Measurements from ENCODE around the gene ONECUT1.

ONECUT1 gene

DNA sequence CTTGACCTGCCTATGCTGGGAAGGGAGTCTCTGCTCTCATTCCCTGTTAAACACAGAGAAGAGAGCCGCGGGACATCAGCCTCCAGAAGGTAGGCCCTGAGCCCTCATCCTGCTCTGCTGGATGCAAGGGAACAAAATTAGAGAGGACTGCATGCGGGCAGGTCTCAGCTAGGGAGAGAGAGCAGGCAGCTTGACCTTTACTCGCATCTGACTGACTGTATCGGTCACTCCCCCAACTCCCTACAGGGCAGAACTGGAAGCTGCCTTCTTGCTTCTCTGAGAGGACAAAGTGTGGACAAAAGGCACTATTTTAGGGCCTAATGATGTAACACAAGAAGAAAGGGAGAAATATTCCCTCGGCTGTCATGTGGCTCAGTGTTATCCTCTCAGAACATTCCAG is 72.2 kb downstream of the ONECUT1 start:
- TF ChIP-seq, protein P1, sequence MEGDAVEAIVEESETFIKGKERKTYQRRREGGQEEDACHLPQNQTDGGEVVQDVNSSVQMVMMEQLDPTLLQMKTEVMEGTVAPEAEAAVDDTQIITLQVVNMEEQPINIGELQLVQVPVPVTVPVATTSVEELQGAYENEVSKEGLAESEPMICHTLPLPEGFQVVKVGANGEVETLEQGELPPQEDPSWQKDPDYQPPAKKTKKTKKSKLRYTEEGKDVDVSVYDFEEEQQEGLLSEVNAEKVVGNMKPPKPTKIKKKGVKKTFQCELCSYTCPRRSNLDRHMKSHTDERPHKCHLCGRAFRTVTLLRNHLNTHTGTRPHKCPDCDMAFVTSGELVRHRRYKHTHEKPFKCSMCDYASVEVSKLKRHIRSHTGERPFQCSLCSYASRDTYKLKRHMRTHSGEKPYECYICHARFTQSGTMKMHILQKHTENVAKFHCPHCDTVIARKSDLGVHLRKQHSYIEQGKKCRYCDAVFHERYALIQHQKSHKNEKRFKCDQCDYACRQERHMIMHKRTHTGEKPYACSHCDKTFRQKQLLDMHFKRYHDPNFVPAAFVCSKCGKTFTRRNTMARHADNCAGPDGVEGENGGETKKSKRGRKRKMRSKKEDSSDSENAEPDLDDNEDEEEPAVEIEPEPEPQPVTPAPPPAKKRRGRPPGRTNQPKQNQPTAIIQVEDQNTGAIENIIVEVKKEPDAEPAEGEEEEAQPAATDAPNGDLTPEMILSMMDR (conservative IDR thresholded peaks at IDR 0.05; ENCODE audit: low read depth, low read length), result no peak
- no peak overlapping the region for H3K4me3 ChIP-seq (ENCODE audit: low read length)
- DNase-seq (ENCODE audit: low read depth), result no peak

DNA sequence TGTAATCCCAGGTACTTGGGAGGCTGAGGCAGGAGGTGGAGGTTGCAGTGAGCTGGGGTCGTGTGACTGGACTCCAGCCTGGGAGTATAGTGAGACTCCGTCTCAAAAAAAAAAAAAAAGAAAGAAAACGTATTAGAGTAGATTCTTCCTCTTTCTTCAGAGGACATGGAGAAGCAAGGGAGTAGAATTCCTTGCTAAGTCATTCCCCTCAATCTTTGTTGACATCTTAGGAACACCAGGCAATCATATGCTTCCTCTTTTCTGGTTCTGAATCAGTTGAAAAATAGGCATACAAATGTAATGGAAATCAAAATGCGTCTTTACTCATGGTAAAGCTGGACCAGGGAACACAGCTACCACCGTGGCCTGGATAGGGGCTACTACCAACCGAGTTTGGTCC is 72.7 kb downstream of the ONECUT1 start:
- DNase-seq (ENCODE audit: low read depth), result no peak
- TF ChIP-seq, protein P1 (conservative IDR thresholded peaks at IDR 0.05; ENCODE audit: low read depth, low read length), result no peak
- no peak overlapping the region for H3K4me3 ChIP-seq (ENCODE audit: low read length)

DNA sequence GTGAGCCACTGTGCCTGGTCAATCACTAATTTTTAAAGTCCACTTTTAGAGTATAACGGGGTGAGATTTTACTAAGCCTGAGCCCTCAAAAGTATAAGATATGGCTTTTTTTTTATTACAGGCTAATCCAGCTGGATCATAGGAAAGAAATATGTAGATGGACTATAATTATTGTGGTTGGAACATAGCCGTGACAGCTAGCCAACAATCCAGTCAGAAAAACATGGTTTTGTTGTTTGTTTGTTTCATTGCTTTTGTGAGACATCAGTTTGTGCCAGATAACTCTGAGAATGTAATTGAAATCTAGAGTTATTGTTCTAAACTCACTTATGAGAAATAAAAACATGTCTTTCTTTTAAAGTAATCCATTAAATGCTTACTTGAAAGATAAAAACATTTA is 73.6 kb downstream of the ONECUT1 start:
- no peak for DNase-seq (ENCODE audit: low read depth)
- TF ChIP-seq, protein P1 (conservative IDR thresholded peaks at IDR 0.05; ENCODE audit: low read depth, low read length), result no peak
- no peak overlapping the region for H3K4me3 ChIP-seq (ENCODE audit: low read length)

DNA sequence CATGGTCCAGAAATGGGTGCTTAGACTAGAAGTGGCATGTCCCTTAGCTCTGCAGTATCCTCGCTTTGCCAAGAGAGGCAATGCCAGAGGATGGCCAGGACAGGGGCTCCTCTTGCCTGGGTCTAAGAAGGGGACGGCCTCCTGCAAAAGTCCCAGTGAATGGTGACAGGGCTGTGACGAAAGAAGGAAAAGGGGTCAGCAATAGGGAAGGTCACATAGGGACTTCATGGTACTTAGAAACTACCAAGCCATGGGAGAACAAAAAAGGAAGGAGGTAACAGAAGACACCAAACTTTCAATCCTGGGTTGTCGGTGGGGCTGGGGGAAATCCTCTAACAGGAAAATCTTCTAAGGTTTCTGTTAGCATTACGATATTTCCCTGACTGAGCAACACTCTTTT is 74.7 kb downstream of the ONECUT1 start:
- TF ChIP-seq, protein P1 (conservative IDR thresholded peaks at IDR 0.05; ENCODE audit: low read depth, low read length), result no peak
- no peak for DNase-seq (ENCODE audit: low read depth)
- no peak overlapping the region for H3K4me3 ChIP-seq (ENCODE audit: low read length)

DNA sequence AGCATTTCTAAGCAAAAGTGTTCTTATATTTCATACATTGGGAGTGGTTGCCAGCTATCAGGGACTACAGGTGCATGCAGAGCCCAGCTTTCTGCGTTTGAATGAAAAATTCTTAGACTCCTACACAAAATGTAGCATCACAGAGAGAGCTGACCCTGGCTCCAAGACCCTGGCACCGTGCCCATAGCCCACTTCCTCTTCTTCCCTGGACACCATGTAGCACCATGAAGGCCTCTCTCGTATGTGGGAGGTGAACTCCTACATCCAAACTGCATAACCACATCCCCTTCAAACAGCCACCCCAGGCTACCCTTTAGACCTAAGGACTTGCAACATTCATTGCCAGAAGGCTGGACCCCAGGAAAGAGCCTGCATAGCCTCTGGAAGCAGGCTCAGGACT is 75.2 kb downstream of the ONECUT1 start:
- no peak for DNase-seq (ENCODE audit: low read depth)
- TF ChIP-seq, protein P1 (conservative IDR thresholded peaks at IDR 0.05; ENCODE audit: low read depth, low read length), result no peak
- no peak overlapping the region for H3K4me3 ChIP-seq (ENCODE audit: low read length)

DNA sequence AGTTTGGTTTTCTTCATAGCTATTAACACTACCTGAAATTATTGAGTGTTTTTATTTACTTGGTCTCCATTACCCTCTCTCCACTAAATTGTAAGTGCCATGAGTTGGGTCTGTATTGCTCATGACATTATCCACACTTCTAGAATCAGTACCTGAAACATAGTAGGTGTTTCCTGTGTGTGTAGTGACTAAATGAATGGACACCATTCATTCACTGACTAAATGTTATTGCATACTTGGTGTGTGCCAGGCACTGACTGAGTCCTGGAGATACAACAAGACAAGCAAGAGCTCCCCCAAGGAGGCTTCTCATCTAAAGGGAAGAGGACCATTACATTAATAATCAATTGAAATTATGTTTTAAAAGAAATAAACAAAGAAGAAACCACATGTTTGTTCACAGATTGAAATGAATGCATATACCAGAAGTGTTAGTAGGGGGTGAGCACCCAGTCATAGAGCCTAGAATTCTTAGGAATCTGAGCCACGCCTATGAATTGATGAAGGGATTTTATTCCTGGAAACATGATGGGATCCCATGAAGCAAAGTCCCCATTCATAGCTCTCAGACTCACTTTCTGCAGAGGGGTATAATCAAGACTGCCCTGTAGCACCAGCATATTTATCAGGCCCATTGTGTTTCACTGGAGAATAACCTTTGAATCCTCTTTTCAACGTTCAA is 79.3 kb downstream of the ONECUT1 start:
- no peak overlapping the region for H3K4me3 ChIP-seq (ENCODE audit: low read length)
- DNase-seq (ENCODE audit: low read depth), result no peak
- TF ChIP-seq, protein P1 (conservative IDR thresholded peaks at IDR 0.05; ENCODE audit: low read depth, low read length), result no peak

DNA sequence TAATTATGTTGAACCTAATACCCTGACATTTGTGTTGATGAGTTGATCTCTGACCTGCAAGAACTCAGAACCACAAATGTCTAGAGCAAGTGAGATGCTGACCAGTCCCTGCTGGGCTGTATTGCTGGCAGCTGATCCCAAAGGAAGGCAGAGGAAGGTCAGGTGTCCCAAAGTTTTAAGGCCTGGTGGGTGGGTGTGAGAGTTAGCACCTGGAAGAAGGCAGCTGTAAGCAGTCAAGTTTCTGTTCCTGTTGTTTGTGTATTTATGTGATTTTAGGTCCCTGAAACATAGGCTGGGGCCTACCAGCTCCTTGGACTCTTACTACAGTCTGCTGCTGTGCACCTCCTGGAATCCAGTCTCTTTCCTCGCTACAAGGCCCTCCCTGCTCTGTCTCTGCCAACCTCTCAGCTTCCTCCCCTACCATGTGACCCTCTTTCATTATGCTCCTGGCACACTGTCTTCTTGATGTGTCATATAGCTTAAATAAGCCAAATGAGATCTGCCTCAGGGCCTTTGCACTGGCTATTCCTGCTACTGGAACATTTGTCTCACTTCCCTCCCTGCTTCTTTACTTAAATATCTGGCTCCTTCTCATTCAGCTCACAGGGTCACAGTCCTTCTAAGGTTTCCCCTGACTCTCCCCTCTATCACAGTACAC is 80.0 kb downstream of the ONECUT1 start:
- no peak for DNase-seq (ENCODE audit: low read depth)
- no peak overlapping the region for H3K4me3 ChIP-seq (ENCODE audit: low read length)
- TF ChIP-seq, protein P1 (conservative IDR thresholded peaks at IDR 0.05; ENCODE audit: low read depth, low read length), result no peak
